ENCODE data around the gene HBM.

Gene HBM

DNA sequence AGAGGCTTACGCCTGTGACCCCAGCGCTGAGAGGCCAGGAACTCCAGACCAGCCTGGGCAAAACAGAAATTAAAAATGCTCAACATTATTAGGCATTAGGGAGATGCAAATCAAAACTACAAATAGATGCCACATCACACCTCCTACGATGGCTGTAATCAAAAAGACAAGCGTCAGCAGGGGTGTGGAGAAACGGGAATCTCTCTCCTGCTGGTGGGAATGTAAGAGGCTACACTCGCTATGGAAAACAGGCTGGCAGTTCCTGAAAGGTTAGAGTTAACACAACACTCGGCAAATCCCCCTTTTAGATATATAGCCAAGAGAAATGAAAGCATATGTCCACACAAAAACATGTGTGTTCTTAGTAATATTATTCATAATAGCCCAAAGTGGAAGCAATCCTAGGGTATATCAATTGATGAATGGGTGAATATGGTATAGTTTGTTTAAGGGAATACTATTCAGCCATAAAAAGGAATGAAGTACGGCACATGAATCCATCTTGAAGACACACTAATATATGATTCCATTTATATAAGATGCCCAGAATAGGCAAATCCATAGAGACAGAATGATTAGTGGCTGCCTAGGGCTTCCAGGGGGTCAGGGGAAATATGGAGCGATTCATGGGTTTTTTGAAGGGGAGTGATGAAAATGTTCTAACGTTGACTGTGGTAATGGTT is 25.5 kb upstream of the HBM start:
- no peak overlapping the region for H3K4me3 ChIP-seq (ENCODE audit: low read length)
- no peak for TF ChIP-seq EZH2phosphoT487 (IDR thresholded peaks at IDR 0.05; ENCODE audit: low read depth)
- TF ChIP-seq, protein P1, sequence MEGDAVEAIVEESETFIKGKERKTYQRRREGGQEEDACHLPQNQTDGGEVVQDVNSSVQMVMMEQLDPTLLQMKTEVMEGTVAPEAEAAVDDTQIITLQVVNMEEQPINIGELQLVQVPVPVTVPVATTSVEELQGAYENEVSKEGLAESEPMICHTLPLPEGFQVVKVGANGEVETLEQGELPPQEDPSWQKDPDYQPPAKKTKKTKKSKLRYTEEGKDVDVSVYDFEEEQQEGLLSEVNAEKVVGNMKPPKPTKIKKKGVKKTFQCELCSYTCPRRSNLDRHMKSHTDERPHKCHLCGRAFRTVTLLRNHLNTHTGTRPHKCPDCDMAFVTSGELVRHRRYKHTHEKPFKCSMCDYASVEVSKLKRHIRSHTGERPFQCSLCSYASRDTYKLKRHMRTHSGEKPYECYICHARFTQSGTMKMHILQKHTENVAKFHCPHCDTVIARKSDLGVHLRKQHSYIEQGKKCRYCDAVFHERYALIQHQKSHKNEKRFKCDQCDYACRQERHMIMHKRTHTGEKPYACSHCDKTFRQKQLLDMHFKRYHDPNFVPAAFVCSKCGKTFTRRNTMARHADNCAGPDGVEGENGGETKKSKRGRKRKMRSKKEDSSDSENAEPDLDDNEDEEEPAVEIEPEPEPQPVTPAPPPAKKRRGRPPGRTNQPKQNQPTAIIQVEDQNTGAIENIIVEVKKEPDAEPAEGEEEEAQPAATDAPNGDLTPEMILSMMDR (IDR thresholded peaks at IDR 0.05; ENCODE audit: low read depth, low read length) = no peak
- H3K79me2 ChIP-seq (ENCODE audit: low read length) = peaks cover 27% of the 10 kb centered on the region
- H3K9me3 ChIP-seq (ENCODE audit: insufficient read depth, low read length) = no peaks in the 10 kb centered on the region; the same call in 1 of the 2 replicates
- H3K4me2 ChIP-seq (ENCODE audit: low read length) = no peak overlapping the region
- H3K27ac ChIP-seq (ENCODE audit: low read length) = no peak overlapping the region
- H4K20me1 ChIP-seq (ENCODE audit: insufficient read depth, low read length) = no peaks in the 10 kb centered on the region
- peaks cover 5% of the 10 kb centered on the region for H3K4me1 ChIP-seq (ENCODE audit: low read length)
- H3K36me3 ChIP-seq (replicated peaks; ENCODE audit: low read depth, low read length) = peaks cover 4% of the 10 kb centered on the region
- H3K9ac ChIP-seq (ENCODE audit: low read length) = no peak overlapping the region
- H2AFZ ChIP-seq (ENCODE audit: low read depth, low read length) = no peak overlapping the region
- H3K27me3 ChIP-seq (ENCODE audit: low read depth, low read length) = no peaks in the 10 kb centered on the region

- no peak overlapping the region for H3K4me2 ChIP-seq (ENCODE audit: low read length)
- H3K27me3 ChIP-seq (ENCODE audit: low read depth, low read length) = no peaks in the 10 kb centered on the region
- H3K27ac ChIP-seq (ENCODE audit: low read length) = no peak overlapping the region
- no peak overlapping the region for H2AFZ ChIP-seq (ENCODE audit: low read depth, low read length)
- no peak overlapping the region for H3K4me3 ChIP-seq (ENCODE audit: low read length)
- H3K79me2 ChIP-seq (ENCODE audit: low read length) = peaks cover 7% of the 10 kb centered on the region
- H3K9me3 ChIP-seq (ENCODE audit: insufficient read depth, low read length) = no peaks in the 10 kb centered on the region; the same call in 1 of the 2 replicates
- no peaks in the 10 kb centered on the region for H4K20me1 ChIP-seq (ENCODE audit: insufficient read depth, low read length)
- TF ChIP-seq, protein P1 (IDR thresholded peaks at IDR 0.05; ENCODE audit: low read depth, low read length) = no peak
- TF ChIP-seq EZH2phosphoT487 (IDR thresholded peaks at IDR 0.05; ENCODE audit: low read depth) = no peak
- H3K4me1 ChIP-seq (ENCODE audit: low read length) = peaks cover under 1% of the 10 kb centered on the region; the same call in 1 of the 2 replicates
- H3K36me3 ChIP-seq (replicated peaks; ENCODE audit: low read depth, low read length) = no peaks in the 10 kb centered on the region
- no peak overlapping the region for H3K9ac ChIP-seq (ENCODE audit: low read length)
Measured at GRCh38 chr16:142405-142967, 23.3 kb upstream of the HBM start.

DNA sequence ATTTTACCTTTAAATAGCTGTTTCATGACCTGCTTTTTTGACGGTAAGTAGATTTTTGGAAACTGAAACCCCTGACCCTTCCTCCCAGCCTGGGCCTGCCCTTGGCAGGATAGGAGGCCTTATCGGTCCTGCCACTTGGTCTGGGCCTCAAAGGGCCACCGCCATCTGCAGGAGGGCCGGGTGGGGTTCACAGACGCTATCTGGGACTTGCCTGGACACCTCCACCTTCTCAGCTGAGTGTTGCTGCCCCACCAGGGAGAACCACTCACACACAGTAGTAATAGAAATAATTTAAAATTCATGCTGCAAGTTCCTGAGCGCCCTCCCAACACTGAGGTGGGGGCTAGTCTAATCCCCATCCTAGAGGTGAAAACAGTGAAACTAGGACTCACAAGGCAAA is 22.7 kb upstream of the HBM start:
- Histone ChIP-seq H3K9ac (ENCODE audit: low read length) (no peak overlapping the region), H3K4me3 (ENCODE audit: low read length) (no peak overlapping the region), H3K79me2 (ENCODE audit: low read length) (peaks cover 1% of the 10 kb centered on the region), H3K9me3 (ENCODE audit: insufficient read depth, low read length) (no peaks in the 10 kb centered on the region; the same call in 1 of the 2 replicates), H3K27ac (ENCODE audit: low read length) (no peak overlapping the region), H2AFZ (ENCODE audit: low read depth, low read length) (no peak overlapping the region), H3K27me3 (ENCODE audit: low read depth, low read length) (no peaks in the 10 kb centered on the region), H3K36me3 (replicated peaks; ENCODE audit: low read depth, low read length) (no peaks in the 10 kb centered on the region), H3K4me1 (ENCODE audit: low read length) (no peaks in the 10 kb centered on the region), H4K20me1 (ENCODE audit: insufficient read depth, low read length) (no peaks in the 10 kb centered on the region), H3K4me2 (ENCODE audit: low read length) (no peak overlapping the region)
- TF ChIP-seq EZH2phosphoT487 (IDR thresholded peaks at IDR 0.05; ENCODE audit: low read depth) = no peak
- TF ChIP-seq, protein P1 (IDR thresholded peaks at IDR 0.05; ENCODE audit: low read depth, low read length) = no peak

DNA sequence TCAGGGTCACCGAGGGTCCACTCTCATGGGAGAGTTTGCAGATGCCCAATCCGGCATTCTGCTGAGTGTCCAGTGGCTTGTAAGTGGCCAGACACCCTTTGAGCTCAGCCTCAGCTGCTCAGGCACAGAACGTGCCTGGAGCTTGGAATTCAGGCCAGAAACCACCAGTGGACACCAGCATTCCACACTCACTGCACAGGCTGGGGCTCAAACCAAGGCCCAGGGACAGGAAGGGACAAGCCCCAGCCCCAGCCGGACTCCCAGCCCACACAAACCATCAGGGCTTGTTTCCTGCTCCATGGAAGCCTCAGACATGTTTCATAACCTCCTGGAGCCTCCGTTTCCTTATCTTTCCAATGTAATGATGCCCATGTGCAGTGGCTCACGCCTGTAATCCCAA is 22.3 kb upstream of the HBM start:
- Histone ChIP-seq H2AFZ (ENCODE audit: low read depth, low read length) (no peak overlapping the region), H3K9me3 (ENCODE audit: insufficient read depth, low read length) (no peaks in the 10 kb centered on the region; the same call in 1 of the 2 replicates), H4K20me1 (ENCODE audit: insufficient read depth, low read length) (no peaks in the 10 kb centered on the region), H3K79me2 (ENCODE audit: low read length) (no peaks in the 10 kb centered on the region), H3K36me3 (replicated peaks; ENCODE audit: low read depth, low read length) (no peaks in the 10 kb centered on the region), H3K27me3 (ENCODE audit: low read depth, low read length) (no peaks in the 10 kb centered on the region), H3K4me2 (ENCODE audit: low read length) (no peak overlapping the region), H3K4me3 (ENCODE audit: low read length) (no peak overlapping the region), H3K4me1 (ENCODE audit: low read length) (no peaks in the 10 kb centered on the region), H3K9ac (ENCODE audit: low read length) (no peak overlapping the region), H3K27ac (ENCODE audit: low read length) (no peak overlapping the region)
- TF ChIP-seq, protein P1 (IDR thresholded peaks at IDR 0.05; ENCODE audit: low read depth, low read length) = no peak
- no peak for TF ChIP-seq EZH2phosphoT487 (IDR thresholded peaks at IDR 0.05; ENCODE audit: low read depth)

All from OCI-LY3 (cell line).